NOMO-1 treated with dmso at 0.1 percent for 144 hours (cell line): ENCODE measurements around the gene TRMT2A.
"Not testable (repeated sequence)": the region's sequence is repeated elsewhere in the genome, so short reads cannot be mapped to it uniquely, and the experiment has no call there.

Experiments
- DNase-seq: peaks from one replicate; lab custom pipeline; 2025; ENCODE audit not compliant: unreplicated experiment; lab: John Stamatoyannopoulos, UW

Gene TRMT2A

GRCh38 chr22:20116951-20117632, at the start of gene TRMT2A:
TRMT2A (minus strand) TSS chr22:20117226; CDS start chr22:20116906, 320 bp downstream.
- DNase-seq, result peak; percentile 95

- no peak for DNase-seq
These were observed 49.7 kb upstream of the TRMT2A start for GRCh38 chr22:20166703-20167102.

- DNase-seq, result no peak
These were observed 48.9 kb upstream of the TRMT2A start for GRCh38 chr22:20165913-20166312.

- no peak for DNase-seq
These were observed 48.4 kb upstream of the TRMT2A start for GRCh38 chr22:20165421-20165820.

GRCh38 chr22:20164863-20165262, 47.8 kb upstream of the TRMT2A start:
- DNase-seq, result no peak

GRCh38 chr22:20160041-20160440, 43.0 kb upstream of the TRMT2A start:
- no peak for DNase-seq

GRCh38 chr22:20159531-20159930, 42.5 kb upstream of the TRMT2A start:
- DNase-seq, result not testable (repeated sequence)

- DNase-seq, result no peak
These were observed 42.0 kb upstream of the TRMT2A start for GRCh38 chr22:20159076-20159475.

- DNase-seq, result no peak
These were observed 41.5 kb upstream of the TRMT2A start for GRCh38 chr22:20158391-20159036.

- no peak for DNase-seq
These were observed 40.6 kb upstream of the TRMT2A start for GRCh38 chr22:20157430-20158183.

- peak; percentile 41 for DNase-seq
These were observed 39.8 kb upstream of the TRMT2A start for GRCh38 chr22:20156611-20157429.

GRCh38 chr22:20156042-20156389, 39.0 kb upstream of the TRMT2A start:
- DNase-seq, result no peak

- DNase-seq, result no peak
These were observed 38.5 kb upstream of the TRMT2A start for GRCh38 chr22:20155330-20156041.

GRCh38 chr22:20154602-20155187, 37.7 kb upstream of the TRMT2A start:
- no peak for DNase-seq

- DNase-seq, result no peak
These were observed 36.9 kb upstream of the TRMT2A start for GRCh38 chr22:20153945-20154344.

GRCh38 chr22:20152464-20152890, 35.5 kb upstream of the TRMT2A start:
- no peak for DNase-seq

GRCh38 chr22:20151276-20151588, 34.2 kb upstream of the TRMT2A start:
- no peak for DNase-seq

- DNase-seq, result no peak
These were observed 33.6 kb upstream of the TRMT2A start, which contains the start of gene CCDC188 for GRCh38 chr22:20150381-20151275. CCDC188 (minus strand) TSS chr22:20151055; CDS start chr22:20150986, 69 bp downstream.
